SK-N-SH (cell line): Measurements from ENCODE around the gene PTPRK. TPM values are rescaled to one million over a fixed set of nuclear protein-coding genes. Genes with fewer than 3 reads are reported as not detected.

Source experiments
- CTCF ChIA-PET: fragments of 300-600, 350-600 bp; formaldehyde crosslinking; extraction: SDS; loops from one replicate; lab custom pipeline; 2021; lab: Yijun Ruan, JAX
- POLR2A ChIA-PET: fragments of 350-600 bp; sonication (Branson Sonifier 250); formaldehyde crosslinking; extraction: SDS; loops from one replicate; lab custom pipeline; 2020; ENCODE audit warnings: antibody characterized with exemption, inconsistent platforms; lab: Yijun Ruan, JAX
- DNase-seq: peaks from one replicate; pipeline ENCODE4 v3.0.0; 2012
- H2AFZ ChIP-seq: fragments of 200-600 bp; sonication (generic); 2 replicates; pipeline ENCODE4 v1.8.1; 2016; ENCODE audit warnings: antibody characterized with exemption, mild to moderate bottlenecking, low read depth
- H3F3A ChIP-seq: fragments of 200-600 bp; sonication (generic); replicated peaks from 2 replicates; pipeline ENCODE3; 2016; ENCODE audit warnings: antibody characterized with exemption, mild to moderate bottlenecking; ENCODE audit not compliant: insufficient read depth
- H3K27ac ChIP-seq, 2 experiments: fragments of 200-500 bp in 1 of 2; fragments of 200-600 bp in 1 of 2; sonication (Bioruptor generic) in 1 of 2; sonication (generic), shearing (Covaris generic) in 1 of 2; 2 replicates each; pipeline versions ENCODE4 v1.5.1 to v1.6.1; 2014 to 2016; ENCODE audit warnings: low read depth in 2 of 2, inconsistent platforms in 1 of 2, low read length in 1 of 2, mild to moderate bottlenecking in 1 of 2, mixed read lengths in 1 of 2
- H3K27me3 ChIP-seq: fragments of 200-600 bp; sonication (generic), shearing (Covaris generic); 2 replicates; pipeline ENCODE4 v1.6.1; 2016; ENCODE audit warnings: mixed run types; ENCODE audit not compliant: insufficient read depth
- H3K36me3 ChIP-seq, 2 experiments: fragments of 200-500 bp in 1 of 2; fragments of 200-600 bp in 1 of 2; sonication (Bioruptor generic) in 1 of 2; sonication (generic) in 1 of 2; replicated peaks in 1 of 2; 2 replicates each; pipeline versions ENCODE3 to v1.5.1; 2014 to 2016; ENCODE audit warnings: low read length in 1 of 2, mild to moderate bottlenecking in 1 of 2; ENCODE audit not compliant: insufficient read depth in 2 of 2, control insufficient read depth in 1 of 2
- H3K4me1 ChIP-seq, 2 experiments: fragments of 200-500 bp in 1 of 2; fragments of 200-600 bp in 1 of 2; sonication (Bioruptor generic) in 1 of 2; sonication (generic), shearing (Covaris generic) in 1 of 2; 2 replicates each; pipeline versions ENCODE4 v1.5.1 to v1.6.1; 2014 to 2016; ENCODE audit warnings: low read depth in 1 of 2, low read length in 1 of 2, mixed run types in 1 of 2; ENCODE audit not compliant: insufficient read depth in 2 of 2, control insufficient read depth in 1 of 2
- H3K4me2 ChIP-seq: fragments of 200-600 bp; sonication (generic), shearing (Covaris generic); 2 replicates; pipeline ENCODE4 v1.6.1; 2017; ENCODE audit warnings: mixed run types
- H3K4me3 ChIP-seq, 2 experiments: fragments of 200-500 bp in 1 of 2; fragments of 200-600 bp in 1 of 2; sonication (Bioruptor generic) in 1 of 2; sonication (generic), shearing (Covaris generic) in 1 of 2; 2 replicates each; pipeline versions ENCODE4 v1.5.1 to v1.8.1; 2014 to 2016; ENCODE audit warnings: low read depth in 2 of 2, inconsistent platforms in 1 of 2, low read length in 1 of 2, mild to moderate bottlenecking in 1 of 2, mixed read lengths in 1 of 2, moderate library complexity in 1 of 2
- H3K79me2 ChIP-seq: fragments of 200-600 bp; sonication (generic); 2 replicates; pipeline ENCODE4 v1.8.1; 2017; ENCODE audit warnings: mild to moderate bottlenecking; ENCODE audit not compliant: insufficient read depth
- H3K9ac ChIP-seq: fragments of 200-600 bp; sonication (generic); 2 replicates; pipeline ENCODE4 v1.6.1; 2017; ENCODE audit warnings: mixed run types
- H3K9me2 ChIP-seq: fragments of 200-600 bp; sonication (generic); 2 replicates; pipeline ENCODE4 v1.6.1; 2017; ENCODE audit warnings: mixed run types
- H3K9me3 ChIP-seq: fragments of 200-600 bp; sonication (generic); 2 replicates; pipeline ENCODE4 v1.6.1; 2017; ENCODE audit warnings: mixed run types, mild to moderate bottlenecking, moderate library complexity
- H4K20me1 ChIP-seq: fragments of 200-600 bp; sonication (generic); 2 replicates; pipeline ENCODE4 v1.6.1; 2017; ENCODE audit warnings: mild to moderate bottlenecking, mixed run types; ENCODE audit not compliant: insufficient read depth
- CHD2 ChIP-seq: fragments of 150-350 bp; IDR thresholded peaks from 2 replicates; pipeline ENCODE4 v1.6.1; 2018; ENCODE audit warnings: low read length; ENCODE audit not compliant: partially characterized antibody
- CTCF ChIP-seq: fragments of 200-600 bp; sonication (generic); IDR thresholded peaks from 2 replicates; pipeline ENCODE4 v1.6.1; 2017; ENCODE audit warnings: antibody characterized with exemption, mild to moderate bottlenecking, moderate library complexity
- ELF1 ChIP-seq: IDR thresholded peaks from 2 replicates; pipeline ENCODE4 v1.4.0; 2012
- FOXM1 ChIP-seq: IDR thresholded peaks from 2 replicates; pipeline ENCODE4 v1.4.0; 2012; ENCODE audit warnings: low read depth, mild to moderate bottlenecking
- GABPA ChIP-seq: IDR thresholded peaks from 2 replicates; pipeline ENCODE4 v1.4.0; 2012; ENCODE audit warnings: low read depth, mild to moderate bottlenecking
- IRF3 ChIP-seq: fragments of 150-350 bp; IDR thresholded peaks from 2 replicates; pipeline ENCODE4 v1.6.1; 2016; ENCODE audit warnings: mild to moderate bottlenecking, low read depth, low read length
- MEF2A ChIP-seq: IDR thresholded peaks from 2 replicates; pipeline ENCODE4 v1.4.0; 2012; ENCODE audit warnings: low read depth, borderline replicate concordance
- MXI1 ChIP-seq: IDR thresholded peaks from 2 replicates; pipeline ENCODE4 v1.6.1; 2012; ENCODE audit warnings: mild to moderate bottlenecking, low read depth, low read length, improper control_type of control experiment
- PBX3 ChIP-seq: IDR thresholded peaks from 2 replicates; pipeline ENCODE4; 2012
- REST ChIP-seq: IDR thresholded peaks from 2 replicates; pipeline ENCODE4 v1.6.1; 2012; ENCODE audit warnings: mild to moderate bottlenecking, low read depth, low read length, moderate library complexity
- TAF1 ChIP-seq: IDR thresholded peaks from 2 replicates; pipeline ENCODE4 v1.6.1; 2012; ENCODE audit warnings: low read depth, mild to moderate bottlenecking, low read length, moderate library complexity, borderline replicate concordance
- USF2 ChIP-seq: fragments of 150-350 bp; IDR thresholded peaks from 2 replicates; pipeline ENCODE4 v1.6.1; 2017; ENCODE audit warnings: antibody characterized with exemption, low read length, low read depth, borderline replicate concordance
- WGBS: methylation state at CpG from one replicate; pipeline ENCODE4 v1.1.6; 2017; ENCODE audit warnings: low lambda C conversion rate; 5-methylcytosine and 5-hydroxymethylcytosine counted together
- polyA plus RNA-seq, 3 experiments: library from polyadenylated mRNA; depleted of rRNA; stranded (reverse); fragments of >200 nt; gene quantifications; 2 replicates each; pipeline ENCODE4 v1.2.3, GENCODE V29; 2012

Gene PTPRK
- polyA plus RNA-seq, 1 of the 3 experiments (the other 2 are of a cell fraction): 9.5 TPM

GRCh38 chr6:128302942-128303341, 217.5 kb downstream of the PTPRK start:
- no peak for TF ChIP-seq CHD2
- no peak for TF ChIP-seq PBX3
- TF ChIP-seq GABPA: no peak
- TF ChIP-seq MXI1: no peak
- TF ChIP-seq FOXM1: no peak
- TF ChIP-seq, all 33 proteins: peak for 0
- Histone ChIP-seq H3K4me3 (no peak overlapping the region), H2AFZ (no peak overlapping the region), H3K9ac (no peak overlapping the region), H3K9me3 (no peaks in the 10 kb centered on the region), H3K9me2 (no peaks in the 10 kb centered on the region), H3F3A (peaks cover 3% of the 10 kb centered on the region), H4K20me1 (no peaks in the 10 kb centered on the region; the same call in 1 of the 2 replicates), H3K4me1 (no peaks in the 10 kb centered on the region), H3K27me3 (no peaks in the 10 kb centered on the region), H3K36me3 (peaks cover 0 to 5% of the 10 kb centered on the region in 2 experiments), H3K27ac (no peak overlapping the region), H3K4me2 (no peak overlapping the region), H3K79me2 (peaks cover 6% of the 10 kb centered on the region; the same call in 1 of the 2 replicates)
- ChIA-PET POLR2A (no interaction called here), CTCF (no interaction called here)
- WGBS: 89% methylated on average over 5 of the region's 5 CpGs
- DNase-seq: no peak

- H3K4me1 ChIP-seq: no peaks in the 10 kb centered on the region
- H3K9me3 ChIP-seq: no peaks in the 10 kb centered on the region
- H3K27ac ChIP-seq: no peak overlapping the region
- ChIA-PET POLR2A (no interaction called here), CTCF (interaction anchor here (0.7 kb wide), 1 partner anchor 32 kb away, joined by 4 read pairs; no protein-coding TSS in a partner anchor)
- TF ChIP-seq TAF1 (no peak), CTCF (peak; percentile 32; the same call in 1 of the 2 replicates)
- H3K27me3 ChIP-seq: no peaks in the 10 kb centered on the region
- 45% methylated on average over 2 of the region's 2 CpGs for WGBS
- peaks cover 12% of the 10 kb centered on the region; the same call in 1 of the 2 replicates for H3K79me2 ChIP-seq
- no peak overlapping the region for H3K9ac ChIP-seq
- no peak overlapping the region for H3K4me3 ChIP-seq
- no peak for DNase-seq
- no peak overlapping the region for H3K4me2 ChIP-seq
- no peaks in the 10 kb centered on the region for H4K20me1 ChIP-seq
- no peaks in the 10 kb centered on the region for H3K9me2 ChIP-seq
- no peaks in the 10 kb centered on the region for H3F3A ChIP-seq
- H3K36me3 ChIP-seq: peaks cover 0 to 5% of the 10 kb centered on the region in 2 experiments
- no peak overlapping the region for H2AFZ ChIP-seq
Observed at GRCh38 chr6:128295670-128296069, 224.7 kb downstream of the PTPRK start.

- H3K27ac ChIP-seq: no peak overlapping the region
- WGBS: 84% methylated on average over 2 of the region's 2 CpGs
- H4K20me1 ChIP-seq: no peaks in the 10 kb centered on the region
- no peak for DNase-seq
- H3K9me3 ChIP-seq: no peaks in the 10 kb centered on the region
- no peaks in the 10 kb centered on the region for H3K9me2 ChIP-seq
- H2AFZ ChIP-seq: no peak overlapping the region
- ChIA-PET POLR2A (no interaction called here), CTCF (no interaction called here)
- H3K4me3 ChIP-seq: no peak overlapping the region
- no peak overlapping the region for H3K9ac ChIP-seq
- H3K4me1 ChIP-seq: no peaks in the 10 kb centered on the region
- H3K4me2 ChIP-seq: no peak overlapping the region
- H3K27me3 ChIP-seq: no peaks in the 10 kb centered on the region
- 0 out of 2 replicates have a peak, but pooled peaks cover 3% of the 10 kb centered on the region for H3K79me2 ChIP-seq
- H3K36me3 ChIP-seq: peaks cover 0 to 5% of the 10 kb centered on the region in 2 experiments
- H3F3A ChIP-seq: no peaks in the 10 kb centered on the region
- no peak for TF ChIP-seq REST
- TF ChIP-seq MEF2A: no peak
- TF ChIP-seq USF2: no peak
- no peak for TF ChIP-seq TAF1
- no peak for TF ChIP-seq MXI1
- TF ChIP-seq ELF1: no peak
- TF ChIP-seq IRF3: no peak
Observed at GRCh38 chr6:128290221-128290620, 230.2 kb downstream of the PTPRK start.
